GM12878 (cell line): ENCODE data around the gene PAX7. TPM values are rescaled to one million over a fixed set of nuclear protein-coding genes. Genes with fewer than 3 reads are reported as not detected.

Source experiments
- ATAC-seq: fragments of 200-7000 bp; cut with Tn5 transposase; 3 replicates; pipeline ENCODE4 v1.9.1; 2020; ENCODE audit warnings: mild to moderate bottlenecking, moderate library complexity
- BruUV-seq: library from RNA; stranded (reverse); fragments of 400-500 nt; replicated peaks from 2 replicates; lab custom pipeline; 2021; lab: Mats Ljungman, UMichigan
- CTCF ChIA-PET: fragments of 300-600 bp; sonication (Branson Sonifier 250); formaldehyde crosslinking; extraction: SDS; loops from one replicate; lab custom pipeline; 2021; ENCODE audit warnings: inconsistent platforms; lab: Yijun Ruan, JAX
- POLR2A ChIA-PET: fragments of 350-600 bp; formaldehyde crosslinking; extraction: SDS; loops from one replicate; lab custom pipeline; 2021; ENCODE audit warnings: inconsistent platforms; lab: Charles Lee
- RAD21 ChIA-PET: fragments of 300-600 bp; sonication (Branson Sonifier 250); formaldehyde crosslinking; loops from one replicate; lab custom pipeline; 2023; ENCODE audit warnings: antibody characterized with exemption; ENCODE audit not compliant: unreplicated experiment; lab: Charles Lee
- SMC1A ChIA-PET: fragments of 300-600 bp; sonication (Branson Sonifier 250); formaldehyde crosslinking; loops from one replicate; lab custom pipeline; 2023; ENCODE audit not compliant: unreplicated experiment, uncharacterized antibody; lab: Charles Lee
- DNase-seq: peaks from one replicate; pipeline ENCODE4 v3.0.0-alpha.2; 2011; ENCODE audit warnings: low read depth, low spot score
- FAIRE-seq: peaks from 3 replicates; lab custom pipeline; 2011; peaks lifted over from hg19 to GRCh38; lab: Jason Lieb, UNC
- H2AFZ ChIP-seq: 2 replicates; pipeline ENCODE4 v1.6.0; 2011; ENCODE audit warnings: low read depth, low read length, control low read depth; ENCODE audit not compliant: control insufficient read depth
- H3K27ac ChIP-seq: 2 replicates; pipeline ENCODE4 v1.5.1; 2011; ENCODE audit warnings: control low read depth; ENCODE audit not compliant: control insufficient read depth, insufficient read depth
- H3K27me3 ChIP-seq, 2 experiments: replicated peaks in 1 of 2; 2 replicates each; pipeline versions ENCODE4 v1.6.0 to v1.6.1; 2011; ENCODE audit warnings: low read length in 1 of 2; ENCODE audit not compliant: control insufficient read depth in 2 of 2, insufficient read depth in 2 of 2
- H3K36me3 ChIP-seq, 2 experiments: 2 replicates each; pipeline ENCODE4 v1.5.1; 2011; ENCODE audit warnings: low read length in 1 of 2; ENCODE audit not compliant: control insufficient read depth in 2 of 2, insufficient read depth in 2 of 2
- H3K4me1 ChIP-seq: 2 replicates; pipeline ENCODE4 v1.6.1; 2011; ENCODE audit warnings: mild to moderate bottlenecking, low read length, moderate library complexity, mixed read lengths; ENCODE audit not compliant: control insufficient read depth, insufficient read depth
- H3K4me2 ChIP-seq: 2 replicates; pipeline ENCODE4 v1.6.0; 2011; ENCODE audit warnings: control low read depth; ENCODE audit not compliant: control insufficient read depth, insufficient read depth
- H3K4me3 ChIP-seq: fragments of 200-600 bp; sonication (generic); 2 replicates; pipeline ENCODE4 v1.5.1; 2016
- H3K79me2 ChIP-seq: 2 replicates; pipeline ENCODE4 v1.6.0; 2011; ENCODE audit warnings: low read length; ENCODE audit not compliant: control insufficient read depth, insufficient read depth
- H3K9ac ChIP-seq: 2 replicates; pipeline ENCODE4 v1.8.0; 2011; ENCODE audit warnings: low read length, control low read depth, mixed read lengths; ENCODE audit not compliant: control insufficient read depth, insufficient read depth
- H3K9me3 ChIP-seq: replicated peaks from 3 replicates; pipeline ENCODE4 v1.5.1; 2011; ENCODE audit warnings: mild to moderate bottlenecking, low read length; ENCODE audit not compliant: control insufficient read depth, insufficient read depth
- H4K20me1 ChIP-seq: 2 replicates; pipeline ENCODE4 v1.6.0; 2011; ENCODE audit not compliant: control insufficient read depth, insufficient read depth
- EED ChIP-seq: sonication (generic); IDR thresholded peaks from 2 replicates; pipeline ENCODE4 v1.6.1; 2016; ENCODE audit warnings: antibody characterized with exemption, low read depth
- JUNB ChIP-seq: IDR thresholded peaks from 2 replicates; pipeline ENCODE4 v1.6.1; 2016; ENCODE audit warnings: antibody characterized with exemption, mild to moderate bottlenecking
- KDM1A ChIP-seq: fragments of 200-600 bp; sonication (generic); IDR thresholded peaks from 2 replicates; pipeline ENCODE4 v1.6.1; 2016; ENCODE audit warnings: borderline replicate concordance
- KLF5 ChIP-seq: fragments of 450-650 bp; IDR thresholded peaks from 2 replicates; pipeline ENCODE4 v1.6.1; 2014; ENCODE audit warnings: mild to moderate bottlenecking; ENCODE audit not compliant: partially characterized antibody
- MTA3 ChIP-seq: IDR thresholded peaks from 2 replicates; pipeline ENCODE4 v1.6.1; 2012; ENCODE audit warnings: low read length, inconsistent platforms, borderline replicate concordance
- SP1 ChIP-seq: IDR thresholded peaks from one replicate; pipeline ENCODE4 v1.6.1; 2011; ENCODE audit warnings: low read depth, low read length
- SPI1 ChIP-seq: IDR thresholded peaks from 2 replicates; pipeline ENCODE4 v1.6.1; 2011; ENCODE audit warnings: low read depth, mild to moderate bottlenecking, low read length, moderate library complexity, borderline replicate concordance; ENCODE audit not compliant: insufficient read depth
- SUZ12 ChIP-seq: fragments of 200-600 bp; sonication (generic); IDR thresholded peaks from one replicate; pipeline ENCODE4 v1.6.1; 2018; ENCODE audit warnings: antibody characterized with exemption, mild to moderate bottlenecking; ENCODE audit not compliant: unreplicated experiment
- WGBS: methylation state at CpG from one replicate; pipeline ENCODE4 v1.1.6; 2016; ENCODE audit warnings: low lambda C conversion rate; ENCODE audit not compliant: insufficient replicate concordance, insufficient coverage; ENCODE audit errors: missing lambda C conversion rate; 5-methylcytosine and 5-hydroxymethylcytosine counted together
- in situ Hi-C: fragments of 300-500 bp; cut with MboI; formaldehyde crosslinking; loops from 9 replicates; pipeline ENCODE4 v1.14.3; 2018; ENCODE audit warnings: mixed read lengths
- intact Hi-C: fragments of 100-400 bp; cut with micrococcal nuclease; formaldehyde crosslinking; loops from one replicate; pipeline ENCODE4 v1.14.2; 2022; ENCODE audit not compliant: unreplicated experiment
- polyA plus RNA-seq, 11 experiments: library from polyadenylated mRNA; depleted of rRNA in 4 of 11; unstranded in 6 of 11; stranded (reverse) in 5 of 11; fragments of >200 nt; fragmentation: Nextera tagmentation in 4 of 11; fragmentation: Illumina TruSeq in 1 of 11; extraction: Ambion mirVana in 4 of 11; extraction: Trizol in 1 of 11; gene quantifications; 1 replicate in 1 of 11; 2 replicates in 10 of 11; pipeline versions ENCODE4 v1.2.1 to v1.2.3, GENCODE V29; 2011 to 2016; ENCODE audit warnings: inconsistent platforms in 2 of 11, missing spikeins in 2 of 11, low read depth in 1 of 11
- total RNA-seq, 4 experiments: library from RNA; depleted of rRNA in 3 of 4; stranded (reverse); fragments of >200 nt in 3 of 4; fragmentation: Illumina TruSeq in 1 of 4; extraction: Trizol in 1 of 4; gene quantifications; 2 replicates each; pipeline versions ENCODE4 v1.2.1 to v1.2.3, GENCODE V29; 2013 to 2021
- TF ChIP-seq, protein P1 (sequence below): fragments of 450-650 bp; IDR thresholded peaks from 2 replicates; pipeline ENCODE4 v1.6.1; 2017; ENCODE audit warnings: mild to moderate bottlenecking, moderate library complexity
- TF ChIP-seq, protein P2 (sequence below): fragments of 450-650 bp; IDR thresholded peaks from 2 replicates; pipeline ENCODE4 v1.6.1; 2018; ENCODE audit warnings: borderline replicate concordance, mild to moderate bottlenecking; ENCODE audit not compliant: partially characterized antibody
- TF ChIP-seq, protein P3 (sequence below), 3 experiments: IDR thresholded peaks in 2 of 3; conservative IDR thresholded peaks in 1 of 3; 2 replicates each; pipeline ENCODE4 v1.5.1; 2011; ENCODE audit warnings: low read depth in 3 of 3, low read length in 3 of 3, mild to moderate bottlenecking in 3 of 3, control low read depth in 2 of 3, moderate library complexity in 2 of 3, inconsistent platforms in 1 of 3, mixed read lengths in 1 of 3; ENCODE audit not compliant: control insufficient read depth in 2 of 3, insufficient read depth in 1 of 3; ENCODE audit errors: extremely low read depth in 1 of 3
- TF ChIP-seq, protein P4 (sequence below): IDR thresholded peaks from 2 replicates; pipeline ENCODE4 v1.6.1; 2011; ENCODE audit warnings: mild to moderate bottlenecking, low read depth, low read length, moderate library complexity; ENCODE audit not compliant: insufficient replicate concordance

PAX7 gene
- total and polyA plus RNA-seq, 10 of the 15 experiments (the other 5 are each of a cell fraction or from before 2014, with no cell fraction given), result not detected

DNA sequence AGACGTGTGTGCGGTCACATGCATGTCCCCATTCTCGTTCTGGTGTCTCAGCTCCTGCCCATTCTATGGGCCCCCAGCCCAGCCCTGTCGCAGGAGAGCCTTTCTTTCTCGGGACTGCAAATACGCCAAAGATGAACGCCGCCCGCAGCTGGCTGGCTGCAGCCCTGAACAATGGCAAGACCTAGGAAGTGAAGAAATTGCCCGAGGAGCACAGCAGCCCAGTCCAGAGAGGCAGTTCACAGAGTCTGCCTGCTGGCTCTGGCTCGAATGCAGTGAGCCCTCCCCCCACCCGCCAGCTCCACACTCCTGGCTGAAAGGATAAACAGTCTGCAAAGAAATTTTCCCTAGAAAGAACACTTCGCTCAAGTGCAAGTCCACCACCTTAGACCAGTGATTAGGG lies 23.3 kb downstream of the PAX7 start:
- Histone ChIP-seq H3K4me2 (no peak overlapping the region), H3K27ac (no peak overlapping the region), H2AFZ (no peak overlapping the region), H3K79me2 (no peaks in the 10 kb centered on the region), H3K9me3 (no peaks in the 10 kb centered on the region), H3K27me3 (peaks cover 3 to 8% of the 10 kb centered on the region in 2 experiments; a peak in 3 of 4 replicates), H3K4me1 (no peaks in the 10 kb centered on the region), H3K4me3 (no peak overlapping the region), H4K20me1 (no peaks in the 10 kb centered on the region; the same call in 1 of the 2 replicates), H3K36me3 (no peaks in the 10 kb centered on the region), H3K9ac (no peak overlapping the region)
- ChIA-PET CTCF (no interaction called here), POLR2A (no interaction called here), RAD21 (no interaction called here), SMC1A (no interaction called here)
- in situ Hi-C loops, result no loop called here
- no peak for ATAC-seq
- no peak for FAIRE-seq
- no peak for DNase-seq
- intact Hi-C loops, result no loop called here
- no TSS peak for BruUV-seq
- TF ChIP-seq KLF5 (no peak), KDM1A (no peak), JUNB (no peak), SPI1 (no peak), SP1 (no peak), MTA3 (no peak), SUZ12 (no peak), EED (no peak)
- TF ChIP-seq, protein P1, sequence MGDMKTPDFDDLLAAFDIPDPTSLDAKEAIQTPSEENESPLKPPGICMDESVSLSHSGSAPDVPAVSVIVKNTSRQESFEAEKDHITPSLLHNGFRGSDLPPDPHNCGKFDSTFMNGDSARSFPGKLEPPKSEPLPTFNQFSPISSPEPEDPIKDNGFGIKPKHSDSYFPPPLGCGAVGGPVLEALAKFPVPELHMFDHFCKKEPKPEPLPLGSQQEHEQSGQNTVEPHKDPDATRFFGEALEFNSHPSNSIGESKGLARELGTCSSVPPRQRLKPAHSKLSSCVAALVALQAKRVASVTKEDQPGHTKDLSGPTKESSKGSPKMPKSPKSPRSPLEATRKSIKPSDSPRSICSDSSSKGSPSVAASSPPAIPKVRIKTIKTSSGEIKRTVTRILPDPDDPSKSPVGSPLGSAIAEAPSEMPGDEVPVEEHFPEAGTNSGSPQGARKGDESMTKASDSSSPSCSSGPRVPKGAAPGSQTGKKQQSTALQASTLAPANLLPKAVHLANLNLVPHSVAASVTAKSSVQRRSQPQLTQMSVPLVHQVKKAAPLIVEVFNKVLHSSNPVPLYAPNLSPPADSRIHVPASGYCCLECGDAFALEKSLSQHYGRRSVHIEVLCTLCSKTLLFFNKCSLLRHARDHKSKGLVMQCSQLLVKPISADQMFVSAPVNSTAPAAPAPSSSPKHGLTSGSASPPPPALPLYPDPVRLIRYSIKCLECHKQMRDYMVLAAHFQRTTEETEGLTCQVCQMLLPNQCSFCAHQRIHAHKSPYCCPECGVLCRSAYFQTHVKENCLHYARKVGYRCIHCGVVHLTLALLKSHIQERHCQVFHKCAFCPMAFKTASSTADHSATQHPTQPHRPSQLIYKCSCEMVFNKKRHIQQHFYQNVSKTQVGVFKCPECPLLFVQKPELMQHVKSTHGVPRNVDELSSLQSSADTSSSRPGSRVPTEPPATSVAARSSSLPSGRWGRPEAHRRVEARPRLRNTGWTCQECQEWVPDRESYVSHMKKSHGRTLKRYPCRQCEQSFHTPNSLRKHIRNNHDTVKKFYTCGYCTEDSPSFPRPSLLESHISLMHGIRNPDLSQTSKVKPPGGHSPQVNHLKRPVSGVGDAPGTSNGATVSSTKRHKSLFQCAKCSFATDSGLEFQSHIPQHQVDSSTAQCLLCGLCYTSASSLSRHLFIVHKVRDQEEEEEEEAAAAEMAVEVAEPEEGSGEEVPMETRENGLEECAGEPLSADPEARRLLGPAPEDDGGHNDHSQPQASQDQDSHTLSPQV, result no peak
- TF ChIP-seq, protein P2, sequence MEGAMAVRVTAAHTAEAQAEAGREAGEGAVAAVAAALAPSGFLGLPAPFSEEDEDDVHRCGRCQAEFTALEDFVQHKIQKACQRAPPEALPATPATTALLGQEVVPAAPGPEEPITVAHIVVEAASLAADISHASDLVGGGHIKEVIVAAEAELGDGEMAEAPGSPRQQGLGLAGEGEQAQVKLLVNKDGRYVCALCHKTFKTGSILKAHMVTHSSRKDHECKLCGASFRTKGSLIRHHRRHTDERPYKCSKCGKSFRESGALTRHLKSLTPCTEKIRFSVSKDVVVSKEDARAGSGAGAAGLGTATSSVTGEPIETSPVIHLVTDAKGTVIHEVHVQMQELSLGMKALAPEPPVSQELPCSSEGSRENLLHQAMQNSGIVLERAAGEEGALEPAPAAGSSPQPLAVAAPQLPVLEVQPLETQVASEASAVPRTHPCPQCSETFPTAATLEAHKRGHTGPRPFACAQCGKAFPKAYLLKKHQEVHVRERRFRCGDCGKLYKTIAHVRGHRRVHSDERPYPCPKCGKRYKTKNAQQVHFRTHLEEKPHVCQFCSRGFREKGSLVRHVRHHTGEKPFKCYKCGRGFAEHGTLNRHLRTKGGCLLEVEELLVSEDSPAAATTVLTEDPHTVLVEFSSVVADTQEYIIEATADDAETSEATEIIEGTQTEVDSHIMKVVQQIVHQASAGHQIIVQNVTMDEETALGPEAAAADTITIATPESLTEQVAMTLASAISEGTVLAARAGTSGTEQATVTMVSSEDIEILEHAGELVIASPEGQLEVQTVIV, result no peak
- TF ChIP-seq, protein P3, sequence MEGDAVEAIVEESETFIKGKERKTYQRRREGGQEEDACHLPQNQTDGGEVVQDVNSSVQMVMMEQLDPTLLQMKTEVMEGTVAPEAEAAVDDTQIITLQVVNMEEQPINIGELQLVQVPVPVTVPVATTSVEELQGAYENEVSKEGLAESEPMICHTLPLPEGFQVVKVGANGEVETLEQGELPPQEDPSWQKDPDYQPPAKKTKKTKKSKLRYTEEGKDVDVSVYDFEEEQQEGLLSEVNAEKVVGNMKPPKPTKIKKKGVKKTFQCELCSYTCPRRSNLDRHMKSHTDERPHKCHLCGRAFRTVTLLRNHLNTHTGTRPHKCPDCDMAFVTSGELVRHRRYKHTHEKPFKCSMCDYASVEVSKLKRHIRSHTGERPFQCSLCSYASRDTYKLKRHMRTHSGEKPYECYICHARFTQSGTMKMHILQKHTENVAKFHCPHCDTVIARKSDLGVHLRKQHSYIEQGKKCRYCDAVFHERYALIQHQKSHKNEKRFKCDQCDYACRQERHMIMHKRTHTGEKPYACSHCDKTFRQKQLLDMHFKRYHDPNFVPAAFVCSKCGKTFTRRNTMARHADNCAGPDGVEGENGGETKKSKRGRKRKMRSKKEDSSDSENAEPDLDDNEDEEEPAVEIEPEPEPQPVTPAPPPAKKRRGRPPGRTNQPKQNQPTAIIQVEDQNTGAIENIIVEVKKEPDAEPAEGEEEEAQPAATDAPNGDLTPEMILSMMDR (IDR thresholded peaks at IDR 0.05 in 2 of 3, conservative IDR thresholded peaks at IDR 0.05 in 1 of 3; ENCODE audit: control insufficient read depth in 2 of 3, extremely low read depth in 1 of 3, insufficient read depth in 1 of 3, low read depth in 3 of 3, low read length in 3 of 3), result no peak
- TF ChIP-seq, protein P4, sequence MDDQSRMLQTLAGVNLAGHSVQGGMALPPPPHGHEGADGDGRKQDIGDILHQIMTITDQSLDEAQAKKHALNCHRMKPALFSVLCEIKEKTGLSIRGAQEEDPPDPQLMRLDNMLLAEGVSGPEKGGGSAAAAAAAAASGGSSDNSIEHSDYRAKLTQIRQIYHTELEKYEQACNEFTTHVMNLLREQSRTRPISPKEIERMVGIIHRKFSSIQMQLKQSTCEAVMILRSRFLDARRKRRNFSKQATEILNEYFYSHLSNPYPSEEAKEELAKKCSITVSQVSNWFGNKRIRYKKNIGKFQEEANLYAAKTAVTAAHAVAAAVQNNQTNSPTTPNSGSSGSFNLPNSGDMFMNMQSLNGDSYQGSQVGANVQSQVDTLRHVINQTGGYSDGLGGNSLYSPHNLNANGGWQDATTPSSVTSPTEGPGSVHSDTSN, result no peak
- WGBS, result 17% methylated on average over 13 of the region's 13 CpGs
